Left lung (tissue), 10 donors: ENCODE data around the gene RHOT2. TPM values are rescaled to one million over a fixed set of nuclear protein-coding genes. Genes with fewer than 3 reads are reported as not detected.

Source experiments
- ATAC-seq: fragments of 200-7000 bp; cut with Tn5 transposase; one replicate; pipeline ENCODE4 v1.9.1; 2020; ENCODE audit warnings: moderate library complexity
- DNase-seq, 4 donors: peaks; one replicate each; pipeline ENCODE4 v3.0.0-alpha.2; 2013 to 2020
- H3K27ac ChIP-seq, 2 donors: fragments of 200-600 bp; sonication (generic) in 1 of 2; one replicate each; pipeline versions ENCODE4 v1.5.0 to v1.8.0; 2020 to 2021
- H3K27me3 ChIP-seq, 2 donors: fragments of 200-600 bp; sonication (generic) in 1 of 2; one replicate each; pipeline versions ENCODE4 v1.5.0 to v1.8.0; 2020 to 2021
- H3K36me3 ChIP-seq, 2 donors: fragments of 200-600 bp; sonication (generic) in 1 of 2; one replicate each; pipeline versions ENCODE4 v1.5.0 to v1.8.0; 2020 to 2021
- H3K4me1 ChIP-seq, 2 donors: fragments of 200-600 bp; one replicate each; pipeline ENCODE4 v1.8.0; 2021
- H3K4me3 ChIP-seq, 2 donors: fragments of 200-600 bp; sonication (generic) in 1 of 2; one replicate each; pipeline versions ENCODE4 v1.5.0 to v1.8.0; 2020 to 2021; ENCODE audit warnings: mild to moderate bottlenecking in 1 of 2
- H3K9me3 ChIP-seq, 2 donors: fragments of 200-600 bp; sonication (generic) in 1 of 2; one replicate each; pipeline versions ENCODE4 v1.5.0 to v1.8.0; 2020 to 2021
- intact Hi-C, 2 donors: fragments of 100-400 bp; cut with DNase I; formaldehyde crosslinking; loops; one replicate each; pipeline versions ENCODE4 v1.11.2 to v1.14.2; 2022
- polyA plus RNA-seq, 6 donors: library from polyadenylated mRNA; unstranded; fragments of 120-200 nt; gene quantifications; one replicate each; pipeline ENCODE4 v1.2.1, GENCODE V29; 2013; ENCODE audit not compliant: insufficient read length in 6 of 6
- total RNA-seq, 2 donors: library from RNA; stranded (reverse); fragmentation: NEBNext Ultra II Directional; extraction: Animal tissue kit (Norgen Biotek cat#: 25700); gene quantifications; one replicate each; pipeline ENCODE4 v1.2.1, GENCODE V29; 2021
- TF ChIP-seq, protein P1 (sequence below), 2 donors: fragments of 200-600 bp; sonication (generic) in 1 of 2; IDR thresholded peaks; one replicate each; pipeline versions ENCODE4 v1.5.0 to v1.8.0; 2021; ENCODE audit warnings: antibody characterized with exemption in 2 of 2
- donor health status: DM: no; HTN: yes; CAD: no.
- donor health status: DM: no; HTN: no; CAD: no.

RHOT2 gene
- total and polyA plus RNA-seq, 8 donors, result 59.8 to 104 (median 76.3) TPM

DNA sequence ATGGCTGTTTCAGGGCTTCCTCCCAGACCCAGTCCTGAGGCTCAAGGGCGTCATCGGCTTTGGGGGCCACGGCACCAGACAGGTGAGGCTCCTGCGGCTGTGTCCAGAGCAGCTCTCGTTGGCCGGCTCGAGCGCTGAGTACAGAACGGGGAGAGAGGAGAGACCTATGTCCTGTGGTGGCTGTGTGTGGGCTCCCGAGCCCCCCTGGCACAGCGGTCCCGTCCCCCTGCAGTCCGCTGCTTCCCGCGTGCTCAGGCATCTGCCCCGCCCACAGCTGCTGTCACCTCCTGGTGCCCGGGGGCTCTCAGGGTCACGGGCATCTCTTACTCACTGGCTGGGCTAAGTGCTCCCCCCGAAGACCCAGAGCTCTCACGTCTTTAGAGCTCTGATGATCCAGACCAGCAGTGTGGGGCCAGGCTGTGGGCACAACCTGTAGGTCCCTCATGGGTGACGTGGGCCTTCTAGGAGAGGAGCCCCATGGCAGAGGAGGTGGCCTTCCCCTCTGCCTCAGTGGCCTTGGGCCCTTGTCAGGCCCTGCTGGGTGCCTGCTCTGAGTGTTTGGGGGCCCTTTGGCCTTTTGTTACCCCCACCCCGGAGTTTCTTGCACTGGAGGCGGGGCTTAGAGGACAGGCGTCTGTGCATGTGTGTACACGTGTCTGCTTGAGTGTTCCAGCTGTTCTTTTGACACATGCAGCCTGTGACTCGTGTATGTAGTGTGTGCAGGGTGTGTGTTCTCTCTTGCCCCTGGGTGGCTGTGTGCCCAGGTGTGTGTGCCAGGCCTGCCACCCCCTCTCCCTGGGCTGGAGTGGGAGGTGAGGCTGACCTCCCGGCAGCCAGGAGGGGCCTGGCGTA lies 15.3 kb upstream of the RHOT2 start:
- Histone ChIP-seq H3K4me3 (no peak overlapping the region), H3K9me3 (no peaks in the 10 kb centered on the region), H3K36me3 (peaks cover 0 to 54% of the 10 kb centered on the region in 2 donors), H3K27ac (no peak overlapping the region), H3K4me1 (peaks cover 17 to 28% of the 10 kb centered on the region in 2 donors), H3K27me3 (no peaks in the 10 kb centered on the region)
- intact Hi-C loops, result no loop called here
- ATAC-seq (no peak), DNase-seq (no peak)
- TF ChIP-seq, protein P1, sequence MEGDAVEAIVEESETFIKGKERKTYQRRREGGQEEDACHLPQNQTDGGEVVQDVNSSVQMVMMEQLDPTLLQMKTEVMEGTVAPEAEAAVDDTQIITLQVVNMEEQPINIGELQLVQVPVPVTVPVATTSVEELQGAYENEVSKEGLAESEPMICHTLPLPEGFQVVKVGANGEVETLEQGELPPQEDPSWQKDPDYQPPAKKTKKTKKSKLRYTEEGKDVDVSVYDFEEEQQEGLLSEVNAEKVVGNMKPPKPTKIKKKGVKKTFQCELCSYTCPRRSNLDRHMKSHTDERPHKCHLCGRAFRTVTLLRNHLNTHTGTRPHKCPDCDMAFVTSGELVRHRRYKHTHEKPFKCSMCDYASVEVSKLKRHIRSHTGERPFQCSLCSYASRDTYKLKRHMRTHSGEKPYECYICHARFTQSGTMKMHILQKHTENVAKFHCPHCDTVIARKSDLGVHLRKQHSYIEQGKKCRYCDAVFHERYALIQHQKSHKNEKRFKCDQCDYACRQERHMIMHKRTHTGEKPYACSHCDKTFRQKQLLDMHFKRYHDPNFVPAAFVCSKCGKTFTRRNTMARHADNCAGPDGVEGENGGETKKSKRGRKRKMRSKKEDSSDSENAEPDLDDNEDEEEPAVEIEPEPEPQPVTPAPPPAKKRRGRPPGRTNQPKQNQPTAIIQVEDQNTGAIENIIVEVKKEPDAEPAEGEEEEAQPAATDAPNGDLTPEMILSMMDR (IDR thresholded peaks at IDR 0.05), result no peak

- Histone ChIP-seq H3K4me3 (no peak overlapping the region), H3K9me3 (no peaks in the 10 kb centered on the region), H3K27me3 (no peaks in the 10 kb centered on the region), H3K4me1 (peaks cover 8 to 14% of the 10 kb centered on the region in 2 donors), H3K36me3 (peaks cover 0 to 67% of the 10 kb centered on the region in 2 donors), H3K27ac (no peak overlapping the region)
- TF ChIP-seq, protein P1 (IDR thresholded peaks at IDR 0.05), result no peak
- intact Hi-C loops, result no loop called here
- no peak for ATAC-seq
- no peak for DNase-seq
Measured at GRCh38 chr16:654034-654433, 13.9 kb upstream of the RHOT2 start.

DNA sequence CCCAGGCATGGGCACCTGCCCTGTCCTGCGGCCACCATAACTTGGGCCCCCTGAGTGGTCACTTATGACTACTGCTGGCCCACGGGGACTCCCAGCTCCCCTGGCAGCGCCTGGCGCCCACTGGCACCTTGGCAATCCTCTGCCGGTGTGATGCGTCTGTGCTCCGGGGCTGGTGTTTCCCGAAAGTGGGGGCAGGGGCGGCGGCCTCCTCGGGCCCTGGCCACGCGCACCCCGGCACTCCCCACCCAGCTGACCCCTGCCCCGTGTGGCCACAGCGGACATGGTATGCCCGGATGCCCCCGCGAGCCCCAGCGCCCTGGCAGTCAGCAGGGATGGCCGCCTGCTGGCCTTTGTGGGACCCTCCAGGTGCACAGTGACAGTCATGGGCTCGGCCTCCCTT lies 10.4 kb upstream of the RHOT2 start:
- no peaks in the 10 kb centered on the region for H3K9me3 ChIP-seq
- DNase-seq, result no peak
- H3K4me1 ChIP-seq, result peaks cover 3 to 17% of the 10 kb centered on the region in 2 donors
- intact Hi-C loops, result no loop called here
- H3K27me3 ChIP-seq, result no peaks in the 10 kb centered on the region
- TF ChIP-seq, protein P1 (IDR thresholded peaks at IDR 0.05), result no peak
- H3K27ac ChIP-seq, result no peak overlapping the region
- H3K4me3 ChIP-seq, result no peak overlapping the region
- ATAC-seq, result no peak
- peaks cover 0 to 56% of the 10 kb centered on the region in 2 donors for H3K36me3 ChIP-seq

- DNase-seq (no peak), ATAC-seq (no peak)
- Histone ChIP-seq H3K4me1 (peaks cover 3 to 17% of the 10 kb centered on the region in 2 donors), H3K36me3 (peaks cover 0 to 48% of the 10 kb centered on the region in 2 donors), H3K4me3 (no peak overlapping the region), H3K9me3 (no peaks in the 10 kb centered on the region), H3K27me3 (no peaks in the 10 kb centered on the region), H3K27ac (no peak overlapping the region)
- TF ChIP-seq, protein P1 (IDR thresholded peaks at IDR 0.05), result no peak
- intact Hi-C loops, result no loop called here
Measured at GRCh38 chr16:658679-659571, 9.0 kb upstream of the RHOT2 start.

DNA sequence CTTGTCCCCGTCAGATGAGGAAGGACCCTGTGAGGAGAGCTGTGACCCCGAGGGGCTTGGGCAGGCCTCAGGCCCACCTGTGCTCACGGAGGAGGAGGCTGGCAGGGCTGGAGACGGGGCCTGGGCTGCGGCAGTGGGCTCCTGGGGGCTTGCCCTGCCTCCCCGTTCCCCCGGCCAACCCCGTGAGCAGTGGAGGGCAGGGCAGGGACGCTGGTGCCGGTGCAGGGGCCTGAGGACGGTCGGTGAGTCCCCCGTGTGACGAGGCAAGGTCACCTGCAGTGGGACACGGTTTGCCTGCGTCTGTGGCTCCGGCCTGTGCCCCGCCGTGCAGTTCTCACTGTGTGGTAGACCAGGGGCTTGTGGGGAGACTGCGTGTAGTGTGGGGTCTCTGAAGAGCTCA lies 8.3 kb upstream of the RHOT2 start:
- peaks cover 0 to 47% of the 10 kb centered on the region in 2 donors for H3K36me3 ChIP-seq
- TF ChIP-seq, protein P1 (IDR thresholded peaks at IDR 0.05), result no peak
- intact Hi-C loops, result loop anchor here in 1 of 2 donors (5.0 kb wide), 1 partner anchor 82 kb away; no protein-coding TSS in a partner anchor

More for the DNA sequence above, 8.3 kb upstream of the RHOT2 start:
- Histone ChIP-seq H3K4me1 (peaks cover 3 to 17% of the 10 kb centered on the region in 2 donors), H3K27ac (no peak overlapping the region), H3K27me3 (no peaks in the 10 kb centered on the region), H3K9me3 (no peaks in the 10 kb centered on the region), H3K4me3 (no peak overlapping the region)
- DNase-seq, result no peak
- ATAC-seq, result no peak
